GM23248 (cell line): Measurements from ENCODE around the gene ASPHD2.

Experiments used
- EZH2 ChIP-seq: fragments of 200-600 bp; sonication (generic); IDR thresholded peaks from 2 replicates; pipeline ENCODE4 v1.6.1; 2018; ENCODE audit warnings: antibody characterized with exemption, mild to moderate bottlenecking; ENCODE audit not compliant: insufficient read depth, poor library complexity, severe bottlenecking
- EZH2phosphoT487 ChIP-seq: fragments of 200-600 bp; sonication (generic); IDR thresholded peaks from 2 replicates; pipeline ENCODE4 v1.6.1; 2018; ENCODE audit warnings: antibody characterized with exemption, moderate library complexity, mild to moderate bottlenecking, low read depth; ENCODE audit not compliant: insufficient read depth

DNA sequence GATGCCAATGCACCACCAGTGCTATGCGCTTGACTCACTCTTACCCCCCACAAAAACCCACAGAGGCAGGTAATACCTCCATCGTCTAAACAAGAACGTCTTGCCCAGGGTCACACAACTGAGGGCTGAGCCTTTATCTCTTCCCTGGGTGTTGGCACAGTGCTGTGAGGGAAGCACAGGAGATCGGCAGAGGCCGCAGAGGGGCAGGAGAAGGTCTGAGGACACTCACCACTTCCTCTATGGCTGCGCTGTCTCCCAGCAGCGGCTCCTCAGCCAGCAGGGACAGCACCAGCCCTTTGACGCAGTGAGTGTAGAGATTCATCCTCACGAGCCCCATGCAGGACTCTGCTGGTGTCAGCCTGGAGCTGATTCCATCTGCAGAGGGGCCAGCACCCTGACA is 34.6 kb downstream of the ASPHD2 start:
- TF ChIP-seq EZH2 (no peak), EZH2phosphoT487 (no peak)
